AG04450 (cell line): Measurements from ENCODE around the gene GRK5. TPM values are rescaled to one million over a fixed set of nuclear protein-coding genes. Genes with fewer than 3 reads are reported as not detected.

ENCODE experiments used
- CTCF ChIA-PET: fragments of 300-600, 350-600 bp; formaldehyde crosslinking; extraction: SDS; loops from one replicate; lab custom pipeline; 2022; ENCODE audit warnings: antibody characterized with exemption, inconsistent platforms; lab: Charles Lee
- POLR2A ChIA-PET: fragments of 350-600 bp; formaldehyde crosslinking; extraction: SDS; loops from one replicate; lab custom pipeline; 2021; ENCODE audit warnings: antibody characterized with exemption, inconsistent platforms; lab: Yijun Ruan, JAX
- DNase-seq: peaks from one replicate; pipeline ENCODE4 v3.0.0-alpha.2; 2011; ENCODE audit warnings: low read depth, low spot score
- H3K27ac ChIP-seq: one replicate; pipeline ENCODE4 v1.5.1; 2012; ENCODE audit warnings: low read depth, low read length, control low read depth
- H3K27me3 ChIP-seq: one replicate; pipeline ENCODE4 v1.6.0; 2012; ENCODE audit warnings: low read length; ENCODE audit not compliant: control insufficient read depth, insufficient read depth
- H3K4me3 ChIP-seq: 2 replicates; pipeline ENCODE4 v1.5.1; 2011; ENCODE audit warnings: mild to moderate bottlenecking, low read depth, low read length, control low read depth
- H3K9me3 ChIP-seq: 2 replicates; pipeline ENCODE4 v1.5.1; 2012; ENCODE audit warnings: low read length; ENCODE audit not compliant: control insufficient read depth, insufficient read depth
- CTCF ChIP-seq: IDR thresholded peaks from 2 replicates; pipeline ENCODE4 v1.5.1; 2011; ENCODE audit warnings: low read depth, low read length, control low read depth, inconsistent platforms
- polyA plus RNA-seq: library from polyadenylated mRNA; depleted of rRNA; stranded (reverse); fragments of >200 nt; gene quantifications from 2 replicates; pipeline ENCODE4 v1.2.3, GENCODE V29; 2011

The GRK5 gene
- polyA plus RNA-seq, 1 experiment, result 27.6 TPM

- ChIA-PET POLR2A (no interaction called here), CTCF (interaction anchor here (0.6 kb wide), 1 partner anchor 104 kb away, joined by 3 read pairs; no protein-coding TSS in a partner anchor)
- TF ChIP-seq CTCF, result no peak
- H3K27me3 ChIP-seq, result peaks cover 2% of the 10 kb centered on the region
- no peaks in the 10 kb centered on the region; the same call in 1 of the 2 replicates for H3K9me3 ChIP-seq
- no peak for DNase-seq
- no peak overlapping the region for H3K27ac ChIP-seq
- no peak overlapping the region for H3K4me3 ChIP-seq
Measured at GRCh38 chr10:119313024-119313423, 105.7 kb downstream of the GRK5 start.

GRCh38 chr10:119313644-119314043, 106.3 kb downstream of the GRK5 start:
- no peaks in the 10 kb centered on the region; the same call in 1 of the 2 replicates for H3K9me3 ChIP-seq
- no peaks in the 10 kb centered on the region for H3K27me3 ChIP-seq
- POLR2A ChIA-PET, result no interaction called here
- no peak for DNase-seq
- TF ChIP-seq CTCF, result no peak
- CTCF ChIA-PET, result no interaction called here
- H3K4me3 ChIP-seq, result no peak overlapping the region
- H3K27ac ChIP-seq, result no peak overlapping the region

GRCh38 chr10:119314061-119314460, 106.7 kb downstream of the GRK5 start:
- Histone ChIP-seq H3K27me3 (no peaks in the 10 kb centered on the region), H3K27ac (no peak overlapping the region), H3K4me3 (no peak overlapping the region), H3K9me3 (no peaks in the 10 kb centered on the region)
- no peak for DNase-seq
- ChIA-PET POLR2A (no interaction called here), CTCF (no interaction called here)
- TF ChIP-seq CTCF, result no peak

- Histone ChIP-seq H3K27me3 (no peaks in the 10 kb centered on the region), H3K27ac (peak overlapping the region; percentile 99), H3K4me3 (no peak overlapping the region), H3K9me3 (no peaks in the 10 kb centered on the region)
- DNase-seq, result no peak
- POLR2A ChIA-PET, result no interaction called here
- TF ChIP-seq CTCF, result no peak
- CTCF ChIA-PET, result no interaction called here
Measured at GRCh38 chr10:119314486-119314885, 107.1 kb downstream of the GRK5 start.

GRCh38 chr10:119315128-119316001, 108.0 kb downstream of the GRK5 start:
- no peak for TF ChIP-seq CTCF
- CTCF ChIA-PET, result no interaction called here
- H3K4me3 ChIP-seq, result no peak overlapping the region
- no peaks in the 10 kb centered on the region for H3K27me3 ChIP-seq
- no peaks in the 10 kb centered on the region for H3K9me3 ChIP-seq
- POLR2A ChIA-PET, result no interaction called here
- DNase-seq, result peak; percentile 74
- peak overlapping the region; percentile 99 for H3K27ac ChIP-seq
